NCI-H2196 treated with DMSO at 0.1 percent for 48 hours (cell line): ENCODE results near the gene CFH.
"Not testable (repeated sequence)": the region's sequence is repeated elsewhere in the genome, so short reads cannot be mapped to it uniquely, and the experiment has no call there.

Experiments
- DNase-seq: peaks from one replicate; lab custom pipeline; 2025; ENCODE audit not compliant: unreplicated experiment; lab: John Stamatoyannopoulos, UW

CFH gene

DNA sequence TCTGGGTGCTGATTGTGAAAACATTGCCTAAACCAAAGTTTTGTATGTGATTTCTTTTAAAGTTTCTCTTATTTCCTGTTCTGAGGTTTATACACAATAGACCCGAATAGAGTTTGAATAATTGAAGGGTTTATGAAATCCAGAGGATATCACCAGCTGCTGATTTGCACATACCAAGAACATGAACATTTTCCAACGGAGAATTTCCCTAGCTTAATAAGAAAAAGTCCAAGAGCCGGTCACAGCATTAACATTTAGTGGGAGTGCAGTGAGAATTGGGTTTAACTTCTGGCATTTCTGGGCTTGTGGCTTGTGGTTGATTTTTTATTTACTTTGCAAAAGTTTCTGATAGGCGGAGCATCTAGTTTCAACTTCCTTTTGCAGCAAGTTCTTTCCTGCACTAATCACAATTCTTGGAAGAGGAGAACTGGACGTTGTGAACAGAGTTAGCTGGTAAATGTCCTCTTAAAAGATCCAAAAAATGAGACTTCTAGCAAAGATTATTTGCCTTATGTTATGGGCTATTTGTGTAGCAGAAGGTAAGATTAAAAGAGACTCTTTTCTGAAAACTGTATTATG is at the start of gene CFH:
Gene CFH (plus strand): TSS at position 407 of the 579 bp plus-strand sequence. CDS start 75 bp downstream, at position 482.
- DNase-seq = no peak

DNA sequence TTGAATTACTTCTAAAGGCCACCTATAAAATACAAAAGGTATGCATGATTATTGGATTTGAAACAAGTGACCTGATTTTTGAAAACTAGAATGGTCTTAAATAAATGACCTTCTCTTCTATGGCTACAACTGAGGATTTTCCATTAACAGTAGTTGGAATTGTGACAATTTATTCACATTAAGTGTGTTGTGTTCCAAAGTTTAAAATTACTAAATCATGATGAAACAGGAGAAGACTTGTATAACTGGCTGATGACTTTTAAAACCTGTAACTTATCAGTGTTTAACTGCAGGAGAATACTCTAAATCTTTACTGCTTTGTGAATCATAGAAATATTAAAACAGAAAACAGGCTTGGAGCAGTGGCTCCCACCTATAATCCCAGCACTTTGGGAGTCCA is 48.2 kb upstream of the CFH start:
- DNase-seq = no peak

DNA sequence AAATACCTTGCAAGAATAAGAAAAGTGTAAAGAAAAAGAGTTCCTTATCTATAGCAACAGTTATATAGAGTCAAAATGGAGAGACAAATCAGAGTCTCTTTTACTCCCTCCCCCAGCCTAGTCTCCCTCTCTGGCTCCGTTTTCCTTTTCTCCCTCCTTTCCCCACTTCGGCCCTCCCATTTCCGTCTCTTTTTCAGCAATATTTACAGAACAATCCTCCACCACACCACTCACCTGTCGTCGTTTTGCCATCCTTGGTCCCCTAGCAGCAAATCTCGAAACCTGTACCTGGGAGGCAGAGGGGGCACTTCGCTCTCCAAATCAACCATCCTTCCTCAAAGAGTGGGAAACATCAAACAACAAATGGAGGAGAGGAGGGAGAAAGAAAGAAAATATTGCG is 43.9 kb upstream of the CFH start:
- DNase-seq = no peak

DNA sequence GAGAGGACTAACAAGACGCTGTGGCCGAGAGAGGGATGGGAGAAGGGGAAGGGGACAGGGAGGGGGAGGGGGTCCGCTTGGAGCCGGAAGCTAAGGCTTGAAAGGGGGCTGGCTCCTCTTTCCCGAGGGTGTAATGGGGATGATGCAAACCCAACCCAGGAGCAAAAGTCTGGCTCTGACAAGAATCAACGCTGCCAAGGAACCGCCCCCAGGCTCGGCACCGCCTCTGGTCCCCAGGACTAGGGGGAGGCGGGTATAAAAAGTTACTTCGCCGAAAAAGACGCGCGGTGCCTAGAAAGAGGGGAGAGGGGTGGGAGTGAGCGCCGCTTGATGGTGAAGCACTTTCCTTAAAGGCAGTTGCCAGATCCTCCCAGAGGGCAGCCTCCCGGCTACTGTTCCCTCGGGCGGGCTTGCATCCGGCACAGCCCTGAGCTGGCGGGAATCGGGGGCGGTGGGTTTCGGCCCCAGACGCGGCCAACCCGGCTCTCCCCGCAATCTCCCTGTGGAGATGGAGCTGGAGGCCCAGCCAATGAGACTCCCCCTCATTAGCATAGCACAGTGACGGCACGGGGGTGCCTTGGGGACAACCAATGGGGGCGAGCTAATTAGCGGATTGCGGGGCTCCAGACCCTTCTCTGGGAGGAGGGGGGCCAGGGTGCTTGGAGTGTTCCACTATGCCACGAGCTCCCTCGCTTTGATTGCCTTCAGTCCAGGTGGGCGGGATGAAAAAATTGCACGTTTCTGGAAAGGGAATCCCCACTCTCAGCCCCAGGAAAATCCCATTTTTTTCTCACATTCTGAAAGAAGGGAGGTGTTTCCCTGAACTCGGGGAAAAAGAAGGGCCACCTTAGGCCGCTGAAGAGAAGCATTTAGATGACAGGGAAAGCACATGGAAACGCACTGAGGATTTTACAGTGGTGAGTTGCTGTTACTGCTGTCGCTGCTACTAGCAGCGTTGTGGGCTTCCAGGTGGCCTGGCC is 43.2 kb upstream of the CFH start, which contains the start of gene KCNT2:
Gene KCNT2 (minus strand): TSS at position 51 of the 980 bp plus-strand sequence. CDS start 131 bp downstream, outside the sequence.
- no peak for DNase-seq

DNA sequence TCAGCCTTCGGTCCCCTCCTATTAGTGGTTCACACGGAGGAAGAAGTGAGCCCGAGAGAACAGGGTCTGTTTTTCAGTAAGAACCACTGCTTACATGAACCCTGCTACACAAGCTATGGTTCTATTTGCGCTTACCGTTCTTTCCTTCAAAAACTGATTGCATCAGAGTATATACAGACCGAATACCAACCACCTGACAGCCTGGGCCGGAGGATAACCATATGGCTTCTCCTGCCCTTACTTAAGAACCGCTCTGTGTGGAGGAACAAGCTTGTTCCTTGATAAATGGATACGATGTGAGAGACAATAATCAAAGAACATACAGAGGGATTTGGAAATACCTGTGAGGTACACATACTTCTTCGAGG is 42.5 kb upstream of the CFH start:
- DNase-seq = no peak

DNA sequence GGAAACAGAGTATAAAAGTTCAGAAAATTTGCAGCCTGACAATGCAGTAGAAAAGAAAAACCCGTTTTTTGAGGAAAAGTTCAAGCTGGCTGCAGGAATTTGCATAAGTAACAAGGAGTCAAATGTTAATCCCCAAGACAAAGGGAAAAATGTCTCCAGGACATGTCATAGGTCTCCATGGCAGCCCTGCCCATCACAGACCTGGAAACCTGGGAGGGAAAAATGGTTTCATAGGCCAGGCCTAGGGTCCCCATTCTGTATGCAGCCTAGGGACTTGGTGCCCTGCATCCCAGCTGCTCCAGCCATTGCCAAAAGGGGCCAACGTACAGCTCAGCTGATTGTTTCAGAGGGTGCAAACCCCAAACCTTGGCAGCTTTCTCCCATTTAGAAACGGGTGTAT is 40.0 kb upstream of the CFH start:
- no peak for DNase-seq

DNA sequence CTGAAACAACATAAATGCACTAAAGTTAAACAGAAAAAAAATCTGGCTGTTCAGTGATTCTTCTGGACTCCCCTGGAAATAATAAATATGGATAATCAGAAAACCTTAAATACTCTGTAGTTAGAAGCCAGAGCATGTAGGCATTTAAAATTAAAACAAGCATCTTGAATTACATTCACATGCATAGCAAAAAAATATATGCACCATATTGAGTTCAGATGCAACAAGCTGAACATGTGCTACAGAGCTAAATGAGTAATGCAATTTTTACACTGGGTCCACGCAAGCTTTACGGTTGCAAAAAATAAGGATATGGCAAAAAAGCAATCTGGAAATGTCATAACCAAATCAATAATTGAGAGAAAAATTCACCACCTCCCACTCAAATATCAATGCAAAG is 32.1 kb upstream of the CFH start:
- no peak for DNase-seq

DNA sequence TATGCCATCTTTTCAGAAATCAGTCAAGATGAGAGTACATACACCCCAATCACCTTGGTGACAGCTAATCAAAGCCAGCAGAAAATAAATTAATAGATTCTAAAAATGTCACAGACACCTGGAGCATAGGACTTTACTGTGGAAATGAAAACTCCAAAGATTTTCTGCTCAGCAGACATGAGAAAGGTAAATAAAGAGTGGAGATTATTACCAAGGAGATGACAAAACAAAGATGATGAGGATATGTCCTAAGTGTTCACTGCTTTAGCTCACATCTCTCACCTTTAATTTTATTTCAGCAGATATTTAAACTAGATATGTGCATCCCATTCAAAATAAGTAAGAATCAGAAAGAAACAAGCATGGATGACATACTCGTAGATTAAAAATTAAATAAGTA is 28.8 kb upstream of the CFH start:
- no peak for DNase-seq

DNA sequence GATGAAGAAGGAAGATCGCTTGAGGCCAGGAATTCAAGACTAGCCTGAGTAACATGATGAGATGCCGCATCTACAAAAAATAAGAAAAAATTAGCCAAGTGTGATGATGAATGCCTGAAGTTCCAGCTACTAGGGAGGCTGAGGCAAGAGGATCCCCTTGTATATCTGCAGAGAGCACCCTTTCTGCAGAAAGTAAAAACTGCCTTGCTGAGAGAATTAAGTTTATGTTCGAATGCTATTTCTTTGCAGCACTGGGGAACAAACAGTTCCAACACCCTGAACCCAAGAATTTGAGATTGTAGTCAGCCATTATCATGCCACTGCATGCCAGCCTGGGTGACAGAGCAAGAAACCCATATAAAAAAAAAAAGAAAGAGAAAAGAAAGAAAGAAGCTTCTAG is 23.0 kb upstream of the CFH start:
- DNase-seq = no peak

DNA sequence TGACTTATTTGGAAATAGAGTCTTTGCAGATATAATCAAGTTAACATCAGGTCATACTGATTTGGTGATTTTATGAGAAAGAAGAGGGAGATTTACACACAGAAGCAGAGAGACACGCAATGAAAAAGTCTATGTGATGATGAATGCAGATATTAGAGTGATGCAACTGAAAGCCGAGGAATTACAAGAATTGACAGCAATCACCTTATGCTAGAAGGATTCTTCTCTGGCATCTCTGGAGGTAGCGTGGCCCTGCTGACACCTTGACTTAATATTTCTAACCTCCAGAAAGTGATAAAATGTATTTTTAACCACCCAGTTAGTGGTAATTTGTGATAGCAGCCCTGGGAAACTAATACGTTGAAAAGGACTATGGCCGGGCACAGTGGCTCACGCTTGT is 14.2 kb upstream of the CFH start:
- DNase-seq = no peak

DNA sequence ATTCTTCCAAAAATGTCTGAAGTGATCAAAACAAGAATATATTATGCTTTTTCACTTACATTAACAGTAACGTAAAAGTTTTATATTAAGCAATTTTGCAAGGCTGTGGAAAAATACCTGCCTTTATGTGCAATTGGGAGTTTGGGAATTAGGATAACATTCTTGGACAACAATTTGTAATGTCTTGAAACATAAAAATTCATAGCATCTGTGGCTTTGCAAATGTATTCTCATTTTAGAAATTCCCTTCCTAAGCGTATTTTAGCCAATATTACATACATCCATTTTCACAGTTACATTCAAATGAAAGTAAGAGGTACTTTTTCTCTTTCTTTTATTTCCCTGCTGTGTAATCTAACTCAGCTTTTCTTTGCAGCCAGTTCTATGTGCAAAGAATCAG is 13.4 kb upstream of the CFH start:
- no peak for DNase-seq

DNA sequence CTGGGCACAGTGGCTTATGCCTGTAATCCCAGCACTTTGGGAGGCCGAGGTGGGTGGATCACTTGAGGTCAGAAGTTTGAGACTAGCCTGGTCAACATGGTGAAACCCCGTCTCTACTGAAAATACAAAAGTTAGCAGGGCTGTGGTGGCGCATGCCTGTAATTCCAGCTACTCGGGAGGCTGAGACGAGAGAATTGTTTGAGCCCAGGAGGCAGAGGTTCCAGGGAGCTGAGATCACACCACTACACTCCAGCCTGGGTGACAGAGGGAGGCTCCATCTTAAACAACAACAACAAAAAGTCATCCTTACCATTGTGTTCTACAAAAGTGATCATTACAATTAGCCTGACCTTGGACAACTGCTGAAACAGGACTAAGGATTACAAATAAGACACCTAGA is 12.6 kb upstream of the CFH start:
- DNase-seq = not testable (repeated sequence)

DNA sequence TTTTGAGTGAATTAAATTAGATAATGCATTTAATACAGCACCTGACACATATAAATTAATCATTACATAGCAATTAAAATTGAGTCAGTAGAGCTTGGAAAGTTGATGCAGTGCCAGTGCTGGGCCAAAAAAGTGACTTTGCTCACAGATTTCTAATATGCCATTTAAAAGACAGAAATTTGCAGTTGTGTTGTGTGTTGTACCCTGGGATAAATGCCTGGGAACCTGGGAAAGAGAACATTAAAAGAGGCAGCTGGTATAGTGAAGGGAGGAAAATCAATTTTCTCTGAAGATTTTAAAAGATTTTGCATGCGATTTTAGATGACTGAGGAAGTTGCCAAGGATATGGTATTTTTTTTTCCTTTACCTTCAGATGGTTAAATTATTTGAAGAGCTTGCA is 10.9 kb upstream of the CFH start:
- no peak for DNase-seq

DNA sequence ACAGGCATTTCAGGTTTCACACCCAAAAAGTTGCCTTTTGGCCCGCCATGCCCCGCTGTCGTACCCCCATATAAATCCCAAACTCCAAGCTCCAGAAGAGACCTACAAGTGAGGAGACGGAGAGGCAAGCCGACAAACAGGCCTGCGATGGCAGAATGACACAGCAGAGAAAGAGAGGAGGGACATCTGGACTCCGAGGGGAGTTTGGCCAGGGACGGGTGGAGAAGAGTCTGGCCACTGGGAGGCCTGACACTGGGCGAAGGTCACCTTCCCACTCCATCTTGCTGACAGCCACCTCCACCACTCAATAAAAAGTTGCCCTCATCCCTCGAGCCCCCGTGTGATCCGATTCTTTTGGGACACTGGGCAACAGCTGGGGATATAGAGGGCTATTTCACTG is 1.9 kb upstream of the CFH start:
- DNase-seq = no peak

DNA sequence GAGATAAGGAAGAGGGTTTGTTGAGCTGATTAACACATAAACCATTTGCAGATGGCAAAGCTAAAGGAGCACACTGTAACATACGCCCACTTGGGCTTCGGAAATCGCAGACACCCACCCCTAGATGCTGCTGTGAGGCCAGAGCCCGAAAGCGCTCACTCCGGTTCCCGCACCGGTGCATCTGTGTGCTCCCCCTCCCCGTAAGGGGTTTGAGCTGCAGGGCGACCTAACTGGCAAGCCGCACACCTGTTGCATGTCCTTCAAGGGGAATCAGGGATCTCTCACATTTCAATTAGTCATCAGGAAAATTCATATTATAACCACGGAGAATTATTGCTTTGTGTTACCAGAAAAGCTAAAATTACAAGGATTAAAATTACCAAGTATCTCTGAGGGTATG is 1.4 kb upstream of the CFH start:
- no peak for DNase-seq

DNA sequence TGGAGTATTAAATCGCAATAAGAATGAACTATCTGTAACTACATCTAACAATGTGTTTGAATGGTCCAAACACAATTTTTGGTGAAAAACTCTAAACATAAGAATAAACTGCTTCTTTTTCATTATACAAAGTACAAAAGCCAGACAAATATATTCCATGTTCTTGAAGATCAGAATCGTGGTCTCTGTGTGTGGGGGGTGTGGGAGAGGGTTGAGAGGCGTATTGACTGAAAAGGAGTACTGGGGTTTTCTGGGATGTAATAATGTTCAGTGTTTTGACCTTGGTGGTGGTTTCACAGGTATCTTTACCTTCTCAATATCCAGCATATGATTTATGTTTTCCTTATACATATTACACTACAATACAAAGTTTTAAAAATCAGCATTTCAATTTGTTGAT is 764 bp upstream of the CFH start:
- no peak for DNase-seq

DNA sequence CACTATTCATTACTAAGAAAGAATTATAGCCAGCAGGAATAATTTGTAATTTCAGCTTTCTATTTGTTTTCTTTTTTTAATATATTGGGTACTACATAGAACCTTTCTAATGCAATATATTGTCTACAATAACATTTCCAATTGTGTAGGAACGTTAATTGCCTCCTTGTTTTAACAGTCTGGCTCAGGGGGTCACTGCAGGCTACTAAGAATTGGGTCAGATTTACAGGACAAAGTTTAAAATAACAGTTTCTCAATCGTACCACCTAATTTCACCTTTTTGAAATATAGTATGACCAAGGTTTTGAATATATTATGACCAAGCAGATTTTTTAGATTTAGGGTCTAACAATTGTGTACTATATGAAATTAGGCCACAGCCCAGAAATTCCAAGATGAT is 2.4 kb downstream of the CFH start:
- no peak for DNase-seq

DNA sequence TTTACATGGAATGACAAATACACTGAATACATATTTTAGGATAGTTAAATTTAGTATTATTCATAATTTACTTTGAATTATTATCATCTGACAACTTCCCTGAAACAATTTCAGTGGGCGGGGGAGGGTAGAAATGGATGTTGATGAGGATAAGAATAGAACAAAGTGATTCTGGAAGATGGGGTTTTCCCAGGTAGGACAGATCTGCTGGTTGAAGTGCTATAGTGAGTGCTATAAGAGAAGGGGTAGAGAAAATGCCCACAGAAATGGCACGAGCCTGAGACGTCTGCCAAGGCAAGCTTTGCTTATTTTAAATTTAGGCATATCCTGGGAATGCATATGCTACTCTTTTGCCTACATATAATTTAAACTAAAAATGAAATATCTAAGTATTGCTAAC is 3.2 kb downstream of the CFH start:
- no peak for DNase-seq

DNA sequence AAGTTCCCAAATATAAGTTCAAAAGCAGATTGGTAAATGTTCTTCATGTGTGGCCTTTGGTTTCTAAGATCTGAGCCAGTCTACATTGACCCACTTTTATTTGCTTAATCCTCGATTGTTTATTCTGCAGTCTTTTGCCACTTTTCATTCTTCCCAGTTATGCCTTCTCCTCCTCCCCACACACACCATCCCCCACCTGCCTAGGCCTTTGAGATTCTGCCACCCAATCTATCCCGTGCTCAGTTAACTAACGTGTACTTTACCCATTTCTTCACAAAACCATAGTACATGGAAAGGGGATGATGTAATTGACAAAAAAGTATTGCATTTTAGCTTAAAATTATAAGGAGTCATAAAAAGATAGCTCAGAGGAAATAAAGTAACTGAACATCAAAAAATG is 3.7 kb downstream of the CFH start:
- DNase-seq = no peak

DNA sequence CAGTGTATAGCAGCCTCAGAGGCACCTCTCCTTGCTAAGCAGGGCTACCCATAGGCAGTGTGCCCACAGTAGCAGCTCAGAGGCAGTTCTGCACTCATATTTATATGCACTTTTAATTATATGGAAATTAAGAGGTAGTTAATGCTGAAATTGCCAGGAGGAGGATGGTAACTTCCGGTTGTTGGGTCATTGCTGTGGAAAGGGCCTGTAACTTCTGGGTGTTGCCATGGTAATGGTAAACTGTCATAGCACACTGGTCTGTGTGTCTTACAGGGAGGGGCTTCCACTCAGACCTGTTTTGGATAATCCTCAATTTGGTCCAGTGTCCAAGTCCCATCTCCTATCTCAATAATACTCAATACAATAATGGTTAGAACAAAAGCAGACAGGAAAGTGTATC is 7.6 kb downstream of the CFH start:
- DNase-seq = no peak

DNA sequence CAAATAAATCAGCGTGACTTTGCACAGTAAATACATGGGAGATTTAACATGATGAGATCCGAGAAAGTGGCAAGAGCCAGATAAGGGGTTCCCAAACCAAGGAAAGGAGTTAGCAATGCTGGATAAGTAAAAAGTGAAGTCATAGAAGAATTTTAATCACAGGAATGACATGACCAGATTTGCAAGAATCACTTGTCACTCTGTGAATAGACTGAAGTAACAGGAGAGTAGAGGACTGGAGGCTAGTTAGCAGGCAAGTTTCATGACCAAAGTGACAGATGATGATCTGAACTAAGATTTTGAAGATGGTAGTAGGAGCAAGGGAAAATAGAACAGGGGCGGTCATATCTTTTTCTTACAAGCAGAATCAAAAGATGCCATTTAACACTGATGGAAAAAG is 8.4 kb downstream of the CFH start:
- DNase-seq = no peak

DNA sequence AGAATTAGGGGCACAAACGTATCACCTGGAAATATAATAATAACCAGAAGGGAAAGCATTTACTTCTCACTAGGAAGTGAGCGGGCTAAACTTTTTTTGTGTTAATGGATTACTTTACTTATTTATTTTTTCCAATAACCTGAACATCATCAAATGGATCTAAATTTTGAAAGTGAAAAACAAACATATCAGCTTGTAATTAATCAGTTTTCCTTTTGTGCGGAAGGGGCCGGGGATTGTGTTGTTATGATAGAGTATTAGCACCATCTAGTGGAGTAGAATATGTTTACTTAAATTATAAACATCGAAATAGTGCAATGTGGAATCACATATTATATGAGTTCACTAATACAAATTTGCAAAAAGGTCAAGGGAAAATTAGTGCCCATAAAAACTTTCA is 9.0 kb downstream of the CFH start:
- DNase-seq = no peak

DNA sequence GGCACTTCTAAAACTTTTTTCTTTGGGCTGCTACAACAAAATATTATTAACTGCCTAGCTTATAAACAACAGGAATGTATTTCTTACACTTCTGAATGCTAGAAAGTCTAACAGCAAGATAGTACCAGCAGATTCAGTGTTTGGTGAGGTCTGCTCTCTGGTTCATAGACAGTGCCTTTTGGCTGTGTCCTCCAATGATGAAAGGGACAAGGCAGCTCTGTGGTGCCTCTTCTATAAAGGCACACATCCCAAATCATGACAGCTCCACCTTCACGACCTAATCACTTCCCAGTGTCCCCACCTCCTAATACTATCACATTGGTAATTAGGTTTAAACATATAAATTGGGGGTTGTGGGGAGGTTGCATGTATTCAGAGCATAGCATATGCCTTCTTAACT is 9.5 kb downstream of the CFH start:
- DNase-seq = no peak
